Middle frontal gyrus (tissue), 1 donor: ENCODE measurements around the gene GTF3C4.

Experiments used
- DNase-seq: peaks from one replicate; pipeline ENCODE4 v3.0.0-alpha.2; 2015; ENCODE audit warnings: low spot score; ENCODE audit errors: extremely low spot score

Gene GTF3C4

DNA sequence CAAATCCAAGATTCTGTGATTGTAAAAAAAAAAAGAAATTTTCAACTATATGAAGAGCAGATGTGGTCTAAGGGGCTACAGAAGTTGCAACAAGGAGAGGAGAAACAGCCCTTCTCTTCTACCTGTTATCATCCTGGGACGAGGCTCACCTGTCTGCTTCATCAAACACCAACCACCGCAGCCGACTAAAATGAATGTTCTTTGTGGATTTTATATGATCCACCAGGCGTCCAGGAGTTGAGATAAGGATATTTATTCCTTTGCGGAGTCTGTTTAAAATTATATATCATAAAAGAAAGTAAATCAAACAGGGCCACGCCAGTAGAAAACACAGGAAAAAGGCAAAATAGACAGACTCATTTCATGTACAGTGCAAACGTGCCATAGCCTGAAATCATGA, 22.0 kb upstream of the GTF3C4 start:
- no peak for DNase-seq

DNA sequence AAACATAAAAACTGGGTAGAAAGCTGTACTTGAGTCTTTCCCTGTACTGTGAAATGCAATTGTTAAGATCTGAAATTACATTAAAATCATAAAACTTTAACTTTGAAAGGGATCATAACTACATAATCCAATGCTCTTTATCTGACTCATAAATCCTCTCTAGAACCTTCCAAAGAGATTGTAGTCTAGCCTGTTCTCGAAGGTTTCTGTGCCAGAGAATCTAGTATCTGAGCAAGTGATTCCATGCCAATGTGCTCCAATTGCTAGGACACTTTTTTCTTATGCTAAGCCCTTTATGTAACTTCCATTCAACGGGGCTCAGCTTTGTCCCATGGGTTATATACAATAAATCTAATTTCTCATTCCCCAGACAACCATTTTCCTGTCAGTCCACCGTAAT, 21.6 kb upstream of the GTF3C4 start:
- no peak for DNase-seq

DNA sequence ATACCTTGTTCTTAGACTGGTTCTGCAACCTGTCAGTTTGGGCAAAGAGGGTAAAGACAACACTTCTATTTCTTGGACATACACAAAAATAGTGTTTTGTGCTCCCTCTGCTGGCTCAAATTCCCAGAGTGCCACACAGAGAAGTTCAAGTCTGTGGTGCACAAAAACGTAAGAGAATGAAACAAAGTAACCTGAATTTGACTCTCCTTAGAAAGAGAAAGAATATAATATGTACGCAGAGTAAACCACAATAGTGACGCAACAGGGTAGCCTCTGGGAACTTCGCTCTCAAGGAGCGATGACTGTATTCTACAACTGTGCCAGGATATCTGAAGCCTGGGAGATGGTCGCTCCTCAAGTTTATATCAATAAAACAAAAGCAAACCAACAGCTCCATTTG, 19.0 kb upstream of the GTF3C4 start:
- peak; percentile 21 for DNase-seq

DNA sequence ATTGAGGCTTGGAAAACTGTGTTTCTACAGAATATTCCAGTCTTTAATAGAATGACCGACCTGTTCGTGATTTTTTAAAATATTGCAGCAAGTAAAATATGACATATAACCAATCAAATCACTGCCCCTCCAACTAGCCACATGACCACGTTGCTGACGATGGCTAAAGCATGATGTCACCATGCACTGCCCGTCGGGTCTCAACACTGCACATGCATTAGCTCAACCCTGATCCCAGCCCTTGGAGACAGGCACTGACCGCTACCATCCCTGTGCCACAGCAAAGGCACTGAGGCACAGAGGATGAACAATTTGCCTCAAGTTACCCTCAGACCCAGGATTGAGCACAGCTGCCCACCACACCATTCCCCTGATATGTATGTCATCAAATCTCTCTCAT, 14.0 kb upstream of the GTF3C4 start:
- no peak for DNase-seq

DNA sequence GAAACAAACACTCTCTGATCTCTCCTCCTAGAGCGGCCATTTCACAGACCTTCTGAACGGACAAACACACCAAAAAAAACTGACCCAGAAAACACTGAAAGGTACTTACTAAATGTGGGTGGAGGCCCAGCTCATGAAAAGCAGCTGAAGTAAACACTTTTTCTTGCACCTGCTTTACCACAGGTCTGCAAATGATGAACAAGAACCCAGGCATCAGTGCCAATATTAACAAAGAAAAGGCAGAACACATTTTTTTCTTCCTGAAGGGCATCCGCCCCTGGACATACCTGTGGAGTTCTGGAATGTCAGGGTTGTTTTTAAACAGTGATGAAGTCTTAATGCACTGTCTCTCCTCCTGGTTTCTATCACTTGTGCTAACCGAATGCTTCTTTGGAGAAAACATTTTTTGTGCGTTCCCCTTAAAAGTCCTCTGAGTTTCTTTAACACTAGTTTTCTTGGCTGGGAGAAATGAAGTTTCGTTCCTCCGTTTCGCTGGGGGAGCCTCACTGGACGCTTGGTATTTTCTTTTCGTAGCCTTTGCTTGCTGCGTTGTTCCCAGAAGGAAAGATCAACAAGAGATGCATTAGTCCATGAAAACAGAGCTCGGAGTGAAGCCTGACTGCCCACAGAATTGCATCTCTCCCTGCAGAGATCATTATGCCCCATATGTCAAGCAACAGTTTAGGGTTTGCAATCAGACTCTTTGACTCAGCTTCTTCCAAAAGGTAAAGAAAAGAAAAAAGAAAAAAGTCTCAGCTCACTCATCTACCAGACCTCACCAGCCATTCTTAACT, 7.9 kb upstream of the GTF3C4 start:
- DNase-seq: no peak

DNA sequence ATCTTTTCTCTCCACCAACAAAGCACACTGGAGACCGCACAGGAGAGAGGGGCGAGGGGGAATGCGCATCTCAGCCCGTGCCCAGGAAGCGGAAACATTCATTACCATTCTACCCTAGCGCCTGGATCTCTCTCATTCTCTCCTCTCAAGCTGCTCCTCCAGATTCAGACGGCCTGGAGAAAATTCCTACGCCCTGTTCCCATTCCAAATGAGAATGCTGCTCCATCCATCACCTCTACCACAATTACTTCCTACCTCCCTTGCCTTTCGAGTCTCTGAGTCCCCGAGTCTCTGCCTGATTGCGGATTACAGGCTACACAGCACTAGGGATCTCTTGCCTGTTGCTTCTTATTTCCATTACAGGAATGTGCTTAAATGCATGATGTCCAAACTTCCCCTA, 7.1 kb upstream of the GTF3C4 start:
- no peak for DNase-seq

DNA sequence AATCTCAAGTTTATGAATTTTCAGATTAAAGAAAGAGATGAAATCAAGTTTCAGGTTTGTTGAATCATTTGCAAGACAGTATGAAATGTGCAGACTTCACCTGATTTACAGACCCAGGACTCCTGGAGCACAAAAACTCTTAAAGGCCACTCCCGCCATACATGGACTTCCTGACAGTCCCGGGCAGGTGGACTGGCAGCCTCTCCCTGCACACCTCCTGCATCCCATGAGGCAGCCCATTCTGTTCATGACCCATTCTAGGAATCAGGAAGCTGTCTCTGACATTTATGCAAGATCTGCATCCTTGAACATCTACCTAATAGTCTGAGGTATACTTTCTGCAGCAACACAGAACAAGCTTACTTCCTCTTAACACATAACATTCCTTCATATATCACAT, 6.4 kb upstream of the GTF3C4 start:
- DNase-seq: no peak

DNA sequence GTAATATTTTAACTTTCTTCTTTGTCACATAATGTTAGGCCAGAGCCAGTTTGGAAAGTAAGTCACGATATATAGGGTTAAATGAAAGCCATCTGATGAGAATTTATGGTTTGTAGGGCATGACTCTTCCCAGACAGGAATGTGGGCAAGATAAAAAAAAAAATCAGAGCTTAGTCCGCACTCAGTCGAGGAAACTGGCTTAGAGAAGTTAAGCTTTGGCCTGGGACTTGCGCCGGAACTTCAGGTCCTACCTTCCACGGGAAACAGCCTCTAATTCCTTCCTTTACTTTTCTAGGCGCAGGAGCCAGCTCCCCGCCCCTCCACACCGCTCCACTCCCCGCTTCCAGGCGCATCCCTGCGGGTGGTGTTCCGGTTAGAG, 956 bp upstream of the GTF3C4 start:
- DNase-seq: no peak

DNA sequence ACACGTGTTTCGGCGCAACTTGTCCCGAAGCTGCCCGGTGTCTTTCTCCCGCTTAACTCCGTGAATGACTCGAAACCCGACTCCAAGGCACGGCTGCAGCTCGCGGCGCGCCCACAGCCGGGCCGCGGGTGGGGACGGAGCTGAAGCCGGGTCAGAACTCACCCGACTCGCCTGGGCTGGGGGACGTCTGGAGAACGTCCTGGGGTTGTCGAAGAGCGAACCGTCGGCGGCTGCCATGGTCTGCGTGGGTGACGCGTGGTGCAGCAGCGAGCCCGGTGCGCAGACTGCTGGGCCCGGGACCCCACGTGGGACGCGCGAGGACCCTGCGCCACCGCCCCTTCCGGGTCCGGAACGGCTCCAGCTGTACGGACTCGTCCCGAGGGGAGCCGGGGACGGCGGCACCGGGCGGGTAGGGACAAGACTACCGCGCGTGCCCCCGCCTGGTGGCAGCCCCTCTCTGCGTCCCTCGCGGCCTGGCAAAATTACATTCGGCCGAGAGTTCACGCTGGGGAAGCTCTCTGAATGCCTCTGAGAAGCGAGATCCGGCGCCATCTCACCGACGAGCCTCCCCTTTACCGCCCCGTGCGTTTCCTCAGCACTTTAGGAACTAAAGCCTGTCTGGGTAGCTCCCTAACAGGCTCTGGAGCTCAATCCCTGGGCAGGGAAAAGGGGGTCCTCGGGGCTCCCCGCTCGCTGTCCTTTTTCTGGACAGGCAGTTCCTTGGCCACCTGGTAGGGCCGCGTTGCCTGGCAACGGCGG, 387 bp upstream of the GTF3C4 start, which contains the start of gene DDX31:
TSS of gene DDX31 (minus strand) at position 286 of the 759 bp plus-strand sequence. CDS start at position 237, 49 bp downstream.
- peak; percentile 66 for DNase-seq

DNA sequence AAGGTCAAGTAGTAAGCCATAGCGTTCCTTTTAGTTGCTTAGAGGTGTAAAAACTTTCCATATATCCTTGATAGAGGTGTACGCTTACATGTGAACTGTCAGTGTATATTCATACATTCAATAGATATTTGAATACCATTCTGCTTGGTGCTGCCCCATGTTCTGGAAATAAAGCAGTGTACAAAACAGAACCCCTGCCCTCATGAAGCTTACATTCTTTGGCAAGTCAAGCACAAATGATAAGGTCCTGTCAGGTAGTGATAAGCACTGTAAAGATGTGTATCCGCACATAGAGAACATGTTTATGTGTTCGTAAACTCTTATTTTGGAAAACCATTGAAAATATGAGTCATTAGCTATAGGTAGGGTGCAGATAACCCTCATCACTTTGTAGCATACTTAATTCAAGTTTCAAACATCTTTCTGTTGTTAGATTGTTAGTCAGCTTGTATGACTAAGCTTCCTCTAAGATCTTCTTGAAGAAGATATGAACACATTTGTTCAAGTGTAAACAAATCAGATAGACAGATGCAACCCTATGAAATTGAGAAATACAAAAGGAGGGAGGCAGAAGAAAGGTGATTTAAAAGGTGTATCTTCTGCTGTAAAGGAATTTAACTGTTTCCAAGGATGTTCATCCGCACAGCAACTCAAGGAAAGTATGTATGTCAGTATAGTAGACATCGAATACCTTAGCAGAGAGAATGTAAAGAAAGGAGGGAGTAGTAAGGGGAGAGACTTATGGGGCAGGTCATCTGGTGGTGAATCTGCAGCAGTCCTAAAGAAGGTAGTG, 1.6 kb downstream of the GTF3C4 start:
- DNase-seq: no peak

DNA sequence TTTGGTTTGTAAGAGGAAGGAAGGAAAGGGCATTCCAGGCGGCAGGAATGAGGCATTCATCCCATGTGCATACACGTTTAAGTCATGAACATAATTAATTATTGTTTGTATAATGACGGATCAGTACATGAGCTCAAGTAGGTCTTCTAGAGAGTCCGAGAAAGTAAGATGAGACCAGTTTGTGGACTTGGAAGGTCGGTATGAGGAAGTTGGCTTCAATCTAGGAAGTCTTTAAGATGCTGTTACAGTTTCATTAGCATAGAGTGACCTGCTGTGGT, 2.1 kb downstream of the GTF3C4 start:
- no peak for DNase-seq

DNA sequence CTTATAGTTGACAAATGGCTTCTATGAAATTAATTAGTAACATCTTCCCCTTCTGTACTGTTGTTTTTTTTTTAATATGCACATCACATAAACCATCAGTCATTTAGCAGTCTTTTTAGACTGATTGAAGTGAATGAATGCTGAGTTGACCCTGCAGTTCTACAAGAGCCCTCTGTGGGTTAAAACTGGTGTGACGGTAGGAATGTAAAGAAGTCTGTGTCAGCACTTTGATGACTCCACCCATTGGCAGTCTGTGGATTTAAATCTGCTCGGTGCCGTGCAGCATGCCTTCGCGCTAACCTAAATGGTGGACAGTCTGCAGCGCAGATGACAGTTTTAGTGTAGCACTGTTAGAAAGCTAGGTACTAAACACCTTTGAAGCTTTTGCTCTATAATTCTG, 3.1 kb downstream of the GTF3C4 start:
- no peak for DNase-seq

DNA sequence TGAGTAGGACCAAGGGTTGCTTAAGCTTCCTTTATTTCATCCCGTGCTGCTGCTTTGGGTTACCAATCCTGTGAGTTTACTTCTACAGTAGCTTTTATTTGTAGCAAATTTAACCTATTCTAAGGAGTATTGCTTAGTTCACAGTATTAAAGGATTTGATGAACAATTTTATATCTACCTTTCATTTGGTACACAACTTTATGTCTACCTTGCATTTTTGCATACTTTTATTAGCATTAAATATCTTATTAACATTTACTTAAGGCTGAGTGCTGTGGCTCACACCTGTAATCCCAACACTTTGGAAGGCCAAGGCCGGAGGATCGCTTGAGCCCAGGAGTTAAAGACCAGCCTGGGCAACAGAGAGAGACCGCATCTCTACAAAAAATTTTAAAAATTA, 4.2 kb downstream of the GTF3C4 start:
- no peak for DNase-seq

DNA sequence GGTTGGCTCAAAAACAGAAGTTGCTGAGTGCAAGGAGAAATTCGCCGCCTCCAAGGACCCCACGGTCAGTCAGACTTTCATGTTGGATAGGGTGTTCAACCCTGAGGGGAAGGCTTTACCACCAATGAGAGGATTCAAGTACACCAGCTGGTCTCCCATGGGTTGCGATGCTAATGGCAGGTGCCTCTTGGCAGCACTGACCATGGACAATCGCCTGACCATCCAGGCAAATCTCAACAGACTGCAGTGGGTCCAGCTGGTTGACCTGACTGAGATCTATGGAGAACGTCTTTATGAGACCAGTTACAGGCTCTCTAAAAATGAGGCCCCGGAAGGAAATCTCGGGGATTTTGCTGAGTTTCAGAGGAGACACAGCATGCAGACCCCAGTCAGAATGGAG, 7.7 kb downstream of the GTF3C4 start:
- no peak for DNase-seq

DNA sequence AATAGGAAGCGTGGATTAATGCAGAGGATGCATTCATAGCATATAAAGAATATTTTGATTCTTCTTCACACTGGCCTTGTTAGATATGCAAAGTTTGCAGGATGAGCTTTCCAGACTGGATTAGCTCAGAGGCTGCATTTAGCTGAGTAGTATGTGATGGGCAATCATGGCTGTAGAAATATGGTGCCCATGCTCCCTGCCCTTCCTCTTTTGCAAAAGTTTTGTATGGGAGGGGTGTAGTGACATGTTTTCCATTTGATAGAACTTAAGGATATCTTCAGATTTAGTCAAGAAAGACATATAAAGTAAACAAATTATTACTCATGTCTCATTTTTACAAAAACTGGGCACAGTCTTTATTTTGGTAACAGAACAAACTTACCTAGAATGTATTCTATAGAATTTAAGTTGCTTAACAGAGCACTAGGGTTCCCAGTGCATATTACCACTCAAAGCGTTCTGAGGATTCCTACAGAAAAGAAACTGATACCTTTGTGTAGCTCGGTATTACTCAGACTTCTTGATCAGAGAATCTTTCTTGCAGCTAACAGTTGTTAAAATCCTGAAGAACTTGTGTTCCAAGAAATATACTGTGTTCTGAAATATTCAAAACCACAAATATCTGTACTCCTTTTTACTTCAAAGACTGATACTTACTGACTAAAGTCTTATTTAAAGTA, 9.8 kb downstream of the GTF3C4 start:
- DNase-seq: no peak

DNA sequence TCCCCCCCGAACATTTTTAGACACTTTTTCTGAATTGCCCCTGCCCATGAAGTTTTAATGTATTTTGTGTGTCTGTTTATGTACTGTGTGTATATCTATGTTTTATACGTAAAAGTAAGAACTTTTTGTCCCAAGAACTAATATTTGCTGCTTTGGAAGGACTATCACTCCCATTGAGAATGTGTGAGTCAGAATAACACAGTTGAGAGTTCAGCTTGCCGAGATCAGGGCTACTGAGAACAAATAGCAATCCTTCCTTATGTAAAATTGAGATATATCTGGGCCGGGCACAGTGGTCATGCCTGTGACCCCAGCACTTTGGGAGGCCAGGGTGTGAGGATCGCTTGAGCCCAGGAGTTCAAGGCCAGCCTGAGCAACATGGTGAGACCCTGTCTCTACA, 11.3 kb downstream of the GTF3C4 start:
- no peak for DNase-seq

DNA sequence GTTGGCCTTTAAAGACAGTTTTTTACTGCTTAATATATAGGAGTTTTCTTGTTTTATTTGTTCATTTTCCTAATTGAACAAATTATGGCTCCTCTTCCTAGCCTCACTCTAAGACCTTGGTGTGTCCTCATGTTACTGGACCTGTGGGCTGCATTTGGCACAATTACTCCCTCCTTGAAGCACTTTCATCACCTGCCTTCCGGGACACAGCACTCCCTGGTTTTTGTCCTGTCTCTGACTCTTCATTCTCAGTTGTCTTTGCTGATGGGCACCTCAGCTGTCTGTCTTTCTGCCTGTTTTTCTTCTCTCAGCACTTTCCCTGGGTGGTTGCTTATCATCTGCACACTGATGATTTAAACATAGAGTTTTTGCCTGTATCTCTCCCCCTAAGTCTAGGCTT, 13.6 kb downstream of the GTF3C4 start:
- no peak for DNase-seq

DNA sequence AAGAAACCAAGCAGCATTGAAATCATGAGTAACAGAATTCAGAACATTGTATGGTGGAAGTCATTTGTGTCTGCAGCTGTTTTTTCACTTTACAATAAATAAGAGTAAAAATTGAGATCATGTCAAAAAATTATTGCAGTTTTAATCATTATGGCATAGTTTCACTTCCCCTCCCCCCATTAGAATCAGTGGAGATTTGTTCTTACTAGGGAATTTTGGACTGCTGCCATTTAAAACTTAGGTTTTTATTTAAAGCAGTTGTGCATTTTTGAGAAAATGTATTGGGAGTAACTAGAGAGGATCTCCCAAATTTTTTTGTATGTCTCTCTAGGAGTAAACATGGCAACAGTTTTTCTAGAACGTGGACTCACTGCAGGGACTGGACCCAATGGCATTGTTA, 20.4 kb downstream of the GTF3C4 start:
- DNase-seq: no peak

DNA sequence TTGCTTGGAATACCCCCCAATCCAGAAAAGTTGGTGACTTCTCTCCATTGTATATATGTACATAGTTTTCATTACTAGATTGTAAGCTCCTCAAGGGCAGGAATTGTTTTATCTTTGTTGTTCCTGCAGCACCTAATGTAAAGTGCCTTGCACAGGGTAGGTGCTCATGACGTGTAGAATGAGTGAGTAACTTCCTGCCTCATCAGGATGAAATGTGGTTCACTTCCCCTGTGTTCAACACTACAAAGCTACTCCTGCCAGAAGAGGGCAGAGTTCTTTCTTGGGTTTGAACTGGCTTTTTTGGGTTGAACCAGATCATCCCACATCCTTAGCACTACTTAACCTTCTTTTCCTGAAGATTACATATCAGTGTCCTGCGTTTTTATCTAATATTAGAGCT, 23.9 kb downstream of the GTF3C4 start:
- DNase-seq: no peak

DNA sequence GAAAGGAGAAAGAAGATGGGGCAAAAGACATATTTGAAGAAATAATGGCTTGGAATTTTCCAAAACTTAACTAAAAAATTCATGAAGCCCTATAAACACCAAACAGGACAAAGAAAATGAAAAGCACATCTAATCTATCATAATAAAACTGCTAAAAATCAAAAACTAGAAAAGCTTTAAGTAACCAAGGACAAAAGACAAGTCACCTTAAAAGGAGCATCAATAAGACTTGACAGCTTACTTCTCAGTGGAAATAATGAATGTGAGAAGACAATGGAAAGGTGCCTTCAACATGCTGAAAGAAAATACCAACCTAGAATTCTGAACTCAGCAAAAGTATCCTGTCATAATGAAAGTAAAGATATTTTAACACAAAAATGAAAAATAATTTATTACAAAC, 27.0 kb downstream of the GTF3C4 start:
- DNase-seq: no peak

DNA sequence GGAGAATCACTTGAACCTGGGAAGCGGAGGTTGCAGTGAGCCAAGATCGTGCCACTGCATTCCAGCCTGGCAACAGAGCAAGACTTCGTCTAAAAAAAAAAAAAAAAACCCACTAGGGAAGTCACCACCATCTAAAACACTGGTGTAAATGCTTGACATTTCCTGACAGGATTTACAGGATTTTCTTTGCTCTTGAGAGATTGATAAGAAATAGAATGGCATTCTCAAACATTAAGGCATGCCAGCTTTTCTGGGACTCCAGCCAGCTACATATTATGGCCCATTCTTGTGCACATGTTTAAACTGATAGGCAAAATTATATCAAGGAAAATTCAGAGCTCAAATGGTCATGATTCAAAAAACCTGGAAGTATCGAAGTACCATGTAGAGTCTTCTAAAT, 28.7 kb downstream of the GTF3C4 start:
- DNase-seq: no peak

DNA sequence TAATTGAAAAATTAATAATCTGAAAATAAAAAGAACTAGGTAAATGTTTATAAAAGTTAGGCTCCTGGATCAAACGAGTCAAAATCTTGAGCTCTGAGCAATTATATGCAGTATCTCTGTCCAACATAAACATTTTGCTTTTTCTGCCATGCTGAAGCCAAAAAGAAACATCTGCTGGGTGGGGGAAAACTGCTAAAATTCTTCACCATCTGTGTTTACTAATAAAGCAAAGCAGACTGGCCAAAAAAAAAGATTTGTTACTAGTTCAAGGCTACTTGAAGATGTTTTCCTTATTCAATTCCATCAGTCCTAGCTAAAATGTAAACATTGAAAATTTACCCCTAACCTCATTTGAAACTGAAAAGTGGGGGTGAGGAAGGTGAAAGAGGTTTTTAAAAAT, 29.7 kb downstream of the GTF3C4 start:
- no peak for DNase-seq
